H1 (cell line): Measurements from ENCODE around the gene CA14.

Experiments used
- JUN ChIP-seq: IDR thresholded peaks from 2 replicates; pipeline ENCODE4 v1.6.1; 2011; ENCODE audit warnings: low read depth, mild to moderate bottlenecking, improper control_type of control experiment, low read length
- JUND ChIP-seq: IDR thresholded peaks from 2 replicates; pipeline ENCODE4 v1.6.1; 2011; ENCODE audit warnings: mild to moderate bottlenecking, improper control_type of control experiment, low read length
- KDM1A ChIP-seq: fragments of 200-600, 300-600 bp; sonication (generic); IDR thresholded peaks from 2 replicates; pipeline ENCODE4 v1.7.1; 2016; ENCODE audit warnings: mild to moderate bottlenecking, low read length, borderline replicate concordance
- RBBP5 ChIP-seq: IDR thresholded peaks from 2 replicates; pipeline ENCODE4 v1.7.1; 2012; ENCODE audit warnings: low read depth, mild to moderate bottlenecking, inconsistent platforms, low read length, moderate library complexity, borderline replicate concordance
- RFX5 ChIP-seq: IDR thresholded peaks from 2 replicates; pipeline ENCODE4 v1.6.1; 2011; ENCODE audit warnings: low read depth, low read length, improper control_type of control experiment, borderline replicate concordance
- TAF1 ChIP-seq: IDR thresholded peaks from 2 replicates; pipeline ENCODE4 v1.6.1; 2011; ENCODE audit warnings: mild to moderate bottlenecking, low read depth, low read length
- TF ChIP-seq, protein P1 (sequence below), 3 experiments: IDR thresholded peaks; 1 replicate in 2 of 3; 2 replicates in 1 of 3; pipeline versions ENCODE4 v1.5.1 to v1.6.1; 2011; ENCODE audit warnings: low read length in 3 of 3, mild to moderate bottlenecking in 3 of 3, inconsistent platforms in 2 of 3, low read depth in 1 of 3, moderate library complexity in 1 of 3; ENCODE audit not compliant: insufficient read depth in 1 of 3; ENCODE audit errors: control extremely low read depth in 1 of 3

DNA sequence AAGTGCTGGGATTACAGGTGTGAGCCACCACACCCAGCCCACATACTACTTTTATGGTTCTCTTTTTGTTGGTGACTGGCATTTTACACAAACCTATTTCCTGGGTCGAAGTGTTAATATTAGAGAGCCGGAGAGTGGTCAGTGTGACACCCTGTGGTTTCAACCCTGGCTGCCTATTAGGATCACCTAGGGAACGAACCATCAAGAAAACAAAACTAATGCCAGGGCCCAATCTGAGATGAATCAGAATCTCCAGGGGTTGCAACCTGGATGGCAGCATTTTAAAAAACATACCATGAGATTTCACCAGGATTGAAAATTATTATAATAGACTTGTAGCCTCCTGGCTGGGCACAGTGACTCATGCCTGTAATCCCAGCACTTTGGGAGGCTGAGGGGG is 42.1 kb downstream of the CA14 start:
- TF ChIP-seq JUND: no peak
- no peak for TF ChIP-seq TAF1
- no peak for TF ChIP-seq RBBP5
- TF ChIP-seq JUN: no peak
- TF ChIP-seq KDM1A: no peak
- TF ChIP-seq, protein P1, sequence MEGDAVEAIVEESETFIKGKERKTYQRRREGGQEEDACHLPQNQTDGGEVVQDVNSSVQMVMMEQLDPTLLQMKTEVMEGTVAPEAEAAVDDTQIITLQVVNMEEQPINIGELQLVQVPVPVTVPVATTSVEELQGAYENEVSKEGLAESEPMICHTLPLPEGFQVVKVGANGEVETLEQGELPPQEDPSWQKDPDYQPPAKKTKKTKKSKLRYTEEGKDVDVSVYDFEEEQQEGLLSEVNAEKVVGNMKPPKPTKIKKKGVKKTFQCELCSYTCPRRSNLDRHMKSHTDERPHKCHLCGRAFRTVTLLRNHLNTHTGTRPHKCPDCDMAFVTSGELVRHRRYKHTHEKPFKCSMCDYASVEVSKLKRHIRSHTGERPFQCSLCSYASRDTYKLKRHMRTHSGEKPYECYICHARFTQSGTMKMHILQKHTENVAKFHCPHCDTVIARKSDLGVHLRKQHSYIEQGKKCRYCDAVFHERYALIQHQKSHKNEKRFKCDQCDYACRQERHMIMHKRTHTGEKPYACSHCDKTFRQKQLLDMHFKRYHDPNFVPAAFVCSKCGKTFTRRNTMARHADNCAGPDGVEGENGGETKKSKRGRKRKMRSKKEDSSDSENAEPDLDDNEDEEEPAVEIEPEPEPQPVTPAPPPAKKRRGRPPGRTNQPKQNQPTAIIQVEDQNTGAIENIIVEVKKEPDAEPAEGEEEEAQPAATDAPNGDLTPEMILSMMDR (IDR thresholded peaks at IDR 0.05; ENCODE audit: control extremely low read depth in 1 of 3, insufficient read depth in 1 of 3, low read depth in 1 of 3, low read length in 3 of 3): no peak
- TF ChIP-seq RFX5: no peak
